AG20443 (cell line): ENCODE results near the gene KCNC3.

ENCODE experiments used
- DNase-seq: peaks from one replicate; pipeline ENCODE4 v3.0.0; 2012; ENCODE audit warnings: low spot score, mixed read lengths

KCNC3 gene

GRCh38 chr19:50310759-50311465 is 18.3 kb downstream of the KCNC3 start:
- no peak for DNase-seq

- no peak for DNase-seq
Observed at GRCh38 chr19:50309396-50310125, 19.6 kb downstream of the KCNC3 start.

GRCh38 chr19:50308991-50309390 is 20.2 kb downstream of the KCNC3 start:
- DNase-seq, result no peak

GRCh38 chr19:50303558-50303957 is 25.6 kb downstream of the KCNC3 start:
- DNase-seq, result no peak

GRCh38 chr19:50301607-50301971 is 27.6 kb downstream of the KCNC3 start:
- no peak for DNase-seq

GRCh38 chr19:50300814-50301606 is 28.2 kb downstream of the KCNC3 start:
- DNase-seq, result peak; percentile 53

- DNase-seq, result no peak
Observed at GRCh38 chr19:50300051-50300450, 29.1 kb downstream of the KCNC3 start.

GRCh38 chr19:50293263-50294004 is 35.7 kb downstream of the KCNC3 start:
- DNase-seq, result no peak

- no peak for DNase-seq
Observed at GRCh38 chr19:50292216-50292827, 36.9 kb downstream of the KCNC3 start.

- no peak for DNase-seq
Observed at GRCh38 chr19:50290775-50291174, 38.4 kb downstream of the KCNC3 start.

GRCh38 chr19:50290011-50290410 is 39.2 kb downstream of the KCNC3 start:
- DNase-seq, result no peak

GRCh38 chr19:50288954-50289353 is 40.2 kb downstream of the KCNC3 start:
- no peak for DNase-seq

- no peak for DNase-seq
Observed at GRCh38 chr19:50287331-50287730, 41.8 kb downstream of the KCNC3 start.

GRCh38 chr19:50286443-50286842 is 42.7 kb downstream of the KCNC3 start:
- no peak for DNase-seq

- no peak for DNase-seq
Observed at GRCh38 chr19:50285833-50286232, 43.3 kb downstream of the KCNC3 start.

GRCh38 chr19:50281491-50281890 is 47.7 kb downstream of the KCNC3 start:
- DNase-seq, result no peak

- DNase-seq, result no peak
Observed at GRCh38 chr19:50280983-50281382, 48.2 kb downstream of the KCNC3 start.

GRCh38 chr19:50280074-50280473 is 49.1 kb downstream of the KCNC3 start:
- DNase-seq, result no peak

GRCh38 chr19:50277966-50278580 is 51.1 kb downstream of the KCNC3 start:
- DNase-seq, result no peak

- no peak for DNase-seq
Observed at GRCh38 chr19:50276370-50277063, 52.7 kb downstream of the KCNC3 start.
